Measurements from ENCODE around the gene XRCC4.

The XRCC4 gene

DNA sequence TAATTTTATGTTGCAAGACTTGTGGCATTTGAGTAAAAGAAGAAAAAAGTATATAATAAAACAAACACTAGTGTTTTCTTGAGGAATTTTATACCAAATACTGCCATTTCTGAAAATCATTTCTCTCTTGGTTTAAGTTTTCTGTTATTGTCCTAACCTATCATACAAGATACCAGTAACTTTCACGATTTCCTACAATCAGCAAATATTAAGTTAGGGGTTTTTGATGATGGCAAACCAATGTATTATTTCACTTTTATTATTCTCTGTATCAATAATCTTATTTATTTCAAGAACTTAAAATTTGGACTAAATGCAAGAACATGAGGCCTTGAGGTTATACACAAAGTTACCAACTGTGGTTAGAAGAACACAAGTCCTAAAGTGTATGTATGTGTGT, 285.2 kb downstream of the XRCC4 start:
- POLR2A ChIA-PET: no interaction called here

DNA sequence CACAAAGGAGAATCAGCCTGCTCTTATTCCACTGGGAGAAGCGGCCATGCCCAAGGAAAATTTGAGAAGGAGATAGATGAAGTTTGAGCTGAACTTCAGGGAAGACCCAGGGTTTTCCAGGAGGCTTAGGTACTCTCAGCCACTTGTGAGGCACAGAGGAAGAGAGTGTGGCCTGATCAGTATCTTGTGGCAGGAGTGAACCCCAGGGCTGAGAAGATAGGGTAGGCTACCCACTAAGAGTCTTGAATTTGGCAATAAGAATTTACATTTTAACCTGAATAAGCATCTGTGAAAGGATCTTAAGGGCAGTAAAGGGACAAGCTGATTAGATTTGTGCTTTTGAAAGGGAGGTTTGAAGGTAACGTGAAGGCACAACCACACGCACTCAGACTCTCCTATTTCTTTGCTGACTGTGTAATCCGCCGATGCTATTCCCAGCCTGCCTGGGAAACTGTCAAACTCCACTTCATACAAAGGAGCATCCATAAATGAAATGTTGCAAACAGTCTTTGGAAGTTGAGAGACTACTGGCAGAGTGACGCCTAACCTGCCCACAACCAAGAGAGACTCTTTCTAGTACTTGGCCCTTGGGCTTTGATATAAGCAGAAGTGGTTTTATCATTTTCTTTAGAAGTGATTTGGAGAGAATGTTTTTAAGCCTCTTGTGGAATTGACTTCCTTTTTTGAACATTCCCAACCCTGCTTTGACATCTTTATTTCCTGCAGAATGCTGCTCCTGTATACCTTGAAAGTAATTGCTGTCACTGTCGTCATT, 286.0 kb downstream of the XRCC4 start:
- Histone ChIP-seq H3K4me1 (ENCODE audit: control insufficient read depth, insufficient read depth, low read length) (no peaks in the 10 kb centered on the region), H3K27ac (ENCODE audit: extremely low read depth, low read depth, low read length) (no peak overlapping the region), H3K4me3 (ENCODE audit: low read depth, low read length) (no peak overlapping the region), H3K36me3 (ENCODE audit: control insufficient read depth in 2 of 2, insufficient read depth in 1 of 2, low read length in 2 of 2) (no peaks in the 10 kb centered on the region), H3K9me3 (ENCODE audit: control insufficient read depth, insufficient read depth, low read depth, low read length) (no peaks in the 10 kb centered on the region)
- ChIA-PET POLR2A (no interaction called here), CTCF (no interaction called here)
- no peak for TF ChIP-seq ZNF843 (tag by site-specific recombination; IDR thresholded peaks at IDR 0.05)
- TF ChIP-seq ZNF626 (tag by site-specific recombination; IDR thresholded peaks at IDR 0.05): no peak
- TF ChIP-seq ZNF664 (tag by site-specific recombination; IDR thresholded peaks at IDR 0.05): no peak
- TF ChIP-seq ZNF157 (tag by site-specific recombination; IDR thresholded peaks at IDR 0.05): no peak
- TF ChIP-seq TCF7L2 (IDR thresholded peaks at IDR 0.05; ENCODE audit: borderline replicate concordance, low read depth, low read length): no peak
- no peak for TF ChIP-seq ZNF701 (tag by site-specific recombination; IDR thresholded peaks at IDR 0.05)
- no peak for TF ChIP-seq ZNF366 (tag by site-specific recombination; conservative IDR thresholded peaks at IDR 0.05)
- TF ChIP-seq, protein P1, sequence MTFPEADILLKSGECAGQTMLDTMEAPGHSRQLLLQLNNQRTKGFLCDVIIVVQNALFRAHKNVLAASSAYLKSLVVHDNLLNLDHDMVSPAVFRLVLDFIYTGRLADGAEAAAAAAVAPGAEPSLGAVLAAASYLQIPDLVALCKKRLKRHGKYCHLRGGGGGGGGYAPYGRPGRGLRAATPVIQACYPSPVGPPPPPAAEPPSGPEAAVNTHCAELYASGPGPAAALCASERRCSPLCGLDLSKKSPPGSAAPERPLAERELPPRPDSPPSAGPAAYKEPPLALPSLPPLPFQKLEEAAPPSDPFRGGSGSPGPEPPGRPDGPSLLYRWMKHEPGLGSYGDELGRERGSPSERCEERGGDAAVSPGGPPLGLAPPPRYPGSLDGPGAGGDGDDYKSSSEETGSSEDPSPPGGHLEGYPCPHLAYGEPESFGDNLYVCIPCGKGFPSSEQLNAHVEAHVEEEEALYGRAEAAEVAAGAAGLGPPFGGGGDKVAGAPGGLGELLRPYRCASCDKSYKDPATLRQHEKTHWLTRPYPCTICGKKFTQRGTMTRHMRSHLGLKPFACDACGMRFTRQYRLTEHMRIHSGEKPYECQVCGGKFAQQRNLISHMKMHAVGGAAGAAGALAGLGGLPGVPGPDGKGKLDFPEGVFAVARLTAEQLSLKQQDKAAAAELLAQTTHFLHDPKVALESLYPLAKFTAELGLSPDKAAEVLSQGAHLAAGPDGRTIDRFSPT (tag by site-specific recombination; IDR thresholded peaks at IDR 0.05): no peak
- TF ChIP-seq ZNF311 (tag by site-specific recombination; IDR thresholded peaks at IDR 0.05; ENCODE audit: borderline replicate concordance): no peak
- TF ChIP-seq ZNF2 (tag by site-specific recombination; IDR thresholded peaks at IDR 0.05): no peak
- TF ChIP-seq, protein P2, sequence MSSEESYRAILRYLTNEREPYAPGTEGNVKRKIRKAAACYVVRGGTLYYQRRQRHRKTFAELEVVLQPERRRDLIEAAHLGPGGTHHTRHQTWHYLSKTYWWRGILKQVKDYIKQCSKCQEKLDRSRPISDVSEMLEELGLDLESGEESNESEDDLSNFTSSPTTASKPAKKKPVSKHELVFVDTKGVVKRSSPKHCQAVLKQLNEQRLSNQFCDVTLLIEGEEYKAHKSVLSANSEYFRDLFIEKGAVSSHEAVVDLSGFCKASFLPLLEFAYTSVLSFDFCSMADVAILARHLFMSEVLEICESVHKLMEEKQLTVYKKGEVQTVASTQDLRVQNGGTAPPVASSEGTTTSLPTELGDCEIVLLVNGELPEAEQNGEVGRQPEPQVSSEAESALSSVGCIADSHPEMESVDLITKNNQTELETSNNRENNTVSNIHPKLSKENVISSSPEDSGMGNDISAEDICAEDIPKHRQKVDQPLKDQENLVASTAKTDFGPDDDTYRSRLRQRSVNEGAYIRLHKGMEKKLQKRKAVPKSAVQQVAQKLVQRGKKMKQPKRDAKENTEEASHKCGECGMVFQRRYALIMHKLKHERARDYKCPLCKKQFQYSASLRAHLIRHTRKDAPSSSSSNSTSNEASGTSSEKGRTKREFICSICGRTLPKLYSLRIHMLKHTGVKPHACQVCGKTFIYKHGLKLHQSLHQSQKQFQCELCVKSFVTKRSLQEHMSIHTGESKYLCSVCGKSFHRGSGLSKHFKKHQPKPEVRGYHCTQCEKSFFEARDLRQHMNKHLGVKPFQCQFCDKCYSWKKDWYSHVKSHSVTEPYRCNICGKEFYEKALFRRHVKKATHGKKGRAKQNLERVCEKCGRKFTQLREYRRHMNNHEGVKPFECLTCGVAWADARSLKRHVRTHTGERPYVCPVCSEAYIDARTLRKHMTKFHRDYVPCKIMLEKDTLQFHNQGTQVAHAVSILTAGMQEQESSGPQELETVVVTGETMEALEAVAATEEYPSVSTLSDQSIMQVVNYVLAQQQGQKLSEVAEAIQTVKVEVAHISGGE (tag by site-specific recombination; conservative IDR thresholded peaks at IDR 0.05; ENCODE audit: low read depth): no peak
- TF ChIP-seq, protein P3, sequence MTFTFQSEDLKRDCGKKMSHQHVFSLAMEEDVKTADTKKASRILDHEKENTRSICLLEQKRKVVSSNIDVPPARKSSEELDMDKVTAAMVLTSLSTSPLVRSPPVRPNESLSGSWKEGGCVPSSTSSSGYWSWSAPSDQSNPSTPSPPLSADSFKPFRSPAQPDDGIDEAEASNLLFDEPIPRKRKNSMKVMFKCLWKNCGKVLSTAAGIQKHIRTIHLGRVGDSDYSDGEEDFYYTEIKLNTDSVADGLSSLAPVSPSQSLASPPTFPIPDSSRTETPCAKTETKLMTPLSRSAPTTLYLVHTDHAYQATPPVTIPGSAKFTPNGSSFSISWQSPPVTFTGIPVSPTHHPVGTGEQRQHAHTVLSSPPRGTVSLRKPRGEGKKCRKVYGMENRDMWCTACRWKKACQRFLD (tag by site-specific recombination; IDR thresholded peaks at IDR 0.05): no peak
- TF ChIP-seq ZNF221 (tag by site-specific recombination; IDR thresholded peaks at IDR 0.05; ENCODE audit: borderline replicate concordance): no peak
- TF ChIP-seq ZNF239 (tag by site-specific recombination; IDR thresholded peaks at IDR 0.05): no peak
- TF ChIP-seq, protein P4, sequence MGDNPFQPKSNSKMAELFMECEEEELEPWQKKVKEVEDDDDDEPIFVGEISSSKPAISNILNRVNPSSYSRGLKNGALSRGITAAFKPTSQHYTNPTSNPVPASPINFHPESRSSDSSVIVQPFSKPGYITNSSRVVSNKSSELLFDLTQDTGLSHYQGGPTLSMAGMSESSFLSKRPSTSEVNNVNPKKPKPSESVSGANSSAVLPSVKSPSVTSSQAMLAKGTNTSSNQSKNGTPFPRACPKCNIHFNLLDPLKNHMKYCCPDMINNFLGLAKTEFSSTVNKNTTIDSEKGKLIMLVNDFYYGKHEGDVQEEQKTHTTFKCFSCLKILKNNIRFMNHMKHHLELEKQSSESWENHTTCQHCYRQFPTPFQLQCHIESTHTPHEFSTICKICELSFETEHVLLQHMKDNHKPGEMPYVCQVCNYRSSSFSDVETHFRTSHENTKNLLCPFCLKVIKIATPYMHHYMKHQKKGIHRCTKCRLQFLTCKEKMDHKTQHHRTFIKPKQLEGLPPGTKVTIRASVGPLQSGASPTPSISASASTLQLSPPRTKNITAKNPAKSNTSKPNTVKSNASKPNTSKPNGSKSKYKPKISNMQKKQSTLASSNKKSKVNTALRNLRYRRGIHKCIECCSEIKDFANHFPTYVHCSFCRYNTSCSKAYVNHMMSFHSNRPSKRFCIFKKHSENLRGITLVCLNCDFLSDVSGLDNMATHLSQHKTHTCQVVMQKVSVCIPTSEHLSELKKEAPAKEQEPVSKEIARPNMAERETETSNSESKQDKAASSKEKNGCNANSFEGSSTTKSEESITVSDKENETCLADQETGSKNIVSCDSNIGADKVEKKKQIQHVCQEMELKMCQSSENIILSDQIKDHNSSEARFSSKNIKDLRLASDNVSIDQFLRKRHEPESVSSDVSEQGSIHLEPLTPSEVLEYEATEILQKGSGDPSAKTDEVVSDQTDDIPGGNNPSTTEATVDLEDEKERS (tag by site-specific recombination; IDR thresholded peaks at IDR 0.05): no peak

More for the DNA sequence above, 285.2 kb downstream of the XRCC4 start:
- no peaks in the 10 kb centered on the region for H3K36me3 ChIP-seq (ENCODE audit: control insufficient read depth in 2 of 2, insufficient read depth in 1 of 2, low read length in 2 of 2)
- H3K9me3 ChIP-seq (ENCODE audit: control insufficient read depth, insufficient read depth, low read depth, low read length): no peaks in the 10 kb centered on the region
- no peaks in the 10 kb centered on the region for H3K4me1 ChIP-seq (ENCODE audit: control insufficient read depth, insufficient read depth, low read length)
- H3K4me3 ChIP-seq (ENCODE audit: low read depth, low read length): no peak overlapping the region
- no peak overlapping the region for H3K27ac ChIP-seq (ENCODE audit: extremely low read depth, low read depth, low read length)
- CTCF ChIA-PET: no interaction called here
- TF ChIP-seq ZFP3 (tag by site-specific recombination; IDR thresholded peaks at IDR 0.05; ENCODE audit: low read depth): no peak
- no peak for TF ChIP-seq ZBTB20 (tag by site-specific recombination; IDR thresholded peaks at IDR 0.05)
- TF ChIP-seq, protein P5, sequence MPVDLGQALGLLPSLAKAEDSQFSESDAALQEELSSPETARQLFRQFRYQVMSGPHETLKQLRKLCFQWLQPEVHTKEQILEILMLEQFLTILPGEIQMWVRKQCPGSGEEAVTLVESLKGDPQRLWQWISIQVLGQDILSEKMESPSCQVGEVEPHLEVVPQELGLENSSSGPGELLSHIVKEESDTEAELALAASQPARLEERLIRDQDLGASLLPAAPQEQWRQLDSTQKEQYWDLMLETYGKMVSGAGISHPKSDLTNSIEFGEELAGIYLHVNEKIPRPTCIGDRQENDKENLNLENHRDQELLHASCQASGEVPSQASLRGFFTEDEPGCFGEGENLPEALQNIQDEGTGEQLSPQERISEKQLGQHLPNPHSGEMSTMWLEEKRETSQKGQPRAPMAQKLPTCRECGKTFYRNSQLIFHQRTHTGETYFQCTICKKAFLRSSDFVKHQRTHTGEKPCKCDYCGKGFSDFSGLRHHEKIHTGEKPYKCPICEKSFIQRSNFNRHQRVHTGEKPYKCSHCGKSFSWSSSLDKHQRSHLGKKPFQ (tag by site-specific recombination; IDR thresholded peaks at IDR 0.05): no peak
- no peak for TF ChIP-seq ZXDB (tag by site-specific recombination; IDR thresholded peaks at IDR 0.05)
- TF ChIP-seq ZNF426 (tag by site-specific recombination; IDR thresholded peaks at IDR 0.05): no peak
